ENCODE data around the gene CAMSAP1. TPM values are rescaled to one million over a fixed set of nuclear protein-coding genes. Genes with fewer than 3 reads are reported as not detected.
A peak's percentile ranks its signal among the peaks of the same experiment; 100 is the strongest.

CAMSAP1 gene
- total RNA-seq, 1 experiment from 2014 or later: 30.7 TPM

- no peak for DNase-seq (ENCODE audit: low spot score)
These were observed 32.3 kb upstream of the CAMSAP1 start for GRCh38 chr9:135939351-135940265.

GRCh38 chr9:135937521-135938489 is 30.5 kb upstream of the CAMSAP1 start:
- no peak for DNase-seq (ENCODE audit: low spot score)

GRCh38 chr9:135933114-135933513 is 25.8 kb upstream of the CAMSAP1 start:
- DNase-seq (ENCODE audit: low spot score): no peak

GRCh38 chr9:135932656-135933055 is 25.3 kb upstream of the CAMSAP1 start:
- DNase-seq (ENCODE audit: low spot score): no peak

- DNase-seq (ENCODE audit: low spot score): no peak
These were observed 24.0 kb upstream of the CAMSAP1 start for GRCh38 chr9:135931349-135931820.

GRCh38 chr9:135930446-135931345 is 23.4 kb upstream of the CAMSAP1 start:
- DNase-seq (ENCODE audit: low spot score): no peak

GRCh38 chr9:135929656-135930445 is 22.5 kb upstream of the CAMSAP1 start:
- DNase-seq (ENCODE audit: low spot score): no peak

GRCh38 chr9:135928731-135929655 is 21.6 kb upstream of the CAMSAP1 start:
- DNase-seq (ENCODE audit: low spot score): no peak

GRCh38 chr9:135928074-135928730 is 20.9 kb upstream of the CAMSAP1 start:
- no peak for DNase-seq (ENCODE audit: low spot score)

GRCh38 chr9:135927195-135928013 is 20.1 kb upstream of the CAMSAP1 start:
- DNase-seq (ENCODE audit: low spot score): no peak

GRCh38 chr9:135926402-135927194 is 19.3 kb upstream of the CAMSAP1 start:
- DNase-seq (ENCODE audit: low spot score): peak; percentile 99

GRCh38 chr9:135925496-135926133 is 18.3 kb upstream of the CAMSAP1 start:
- DNase-seq (ENCODE audit: low spot score): no peak

- DNase-seq (ENCODE audit: low spot score): no peak
These were observed 17.4 kb upstream of the CAMSAP1 start for GRCh38 chr9:135924628-135925338.

- no peak for DNase-seq (ENCODE audit: low spot score)
These were observed 16.2 kb upstream of the CAMSAP1 start for GRCh38 chr9:135923508-135923907.

- DNase-seq (ENCODE audit: low spot score): no peak
These were observed 14.5 kb upstream of the CAMSAP1 start for GRCh38 chr9:135921749-135922310.

Data from A172 (cell line).